RWPE2 (cell line): ENCODE measurements around the gene FAM81B.

Experiments
- ATAC-seq: fragments of 200-7000 bp; cut with Tn5 transposase; 3 replicates; pipeline ENCODE4 v1.9.1; 2021; ENCODE audit warnings: low read depth
- DNase-seq: peaks from one replicate; pipeline ENCODE4 v3.0.0-alpha.2; 2020; ENCODE audit warnings: low spot score
- H3K27ac ChIP-seq: fragments of 450-650 bp; 2 replicates; pipeline ENCODE4 v1.5.1; 2017; ENCODE audit warnings: mild to moderate bottlenecking; ENCODE audit not compliant: poor library complexity, severe bottlenecking
- H3K27me3 ChIP-seq: fragments of 250-450 bp; sonication (Bioruptor Pico); 2 replicates; pipeline ENCODE4 v1.5.1; 2021; ENCODE audit warnings: mild to moderate bottlenecking, moderate library complexity; ENCODE audit not compliant: insufficient read depth, poor library complexity, severe bottlenecking
- H3K36me3 ChIP-seq: fragments of 250-450 bp; sonication (Bioruptor Pico); 2 replicates; pipeline ENCODE4 v1.5.1; 2020; ENCODE audit warnings: low read depth, mild to moderate bottlenecking, moderate library complexity
- H3K4me1 ChIP-seq: fragments of 250-450 bp; sonication (Bioruptor Pico); 2 replicates; pipeline ENCODE4 v1.5.1; 2021; ENCODE audit warnings: mild to moderate bottlenecking, moderate library complexity; ENCODE audit not compliant: insufficient read depth, poor library complexity, severe bottlenecking
- H3K4me3 ChIP-seq: fragments of 250-450 bp; sonication (Bioruptor Pico); 2 replicates; pipeline ENCODE4 v1.5.1; 2021; ENCODE audit warnings: mild to moderate bottlenecking, moderate library complexity; ENCODE audit not compliant: severe bottlenecking
- H3K9me3 ChIP-seq: fragments of 250-450 bp; sonication (Bioruptor Pico); 2 replicates; pipeline ENCODE4 v1.5.1; 2021; ENCODE audit warnings: mild to moderate bottlenecking, moderate library complexity; ENCODE audit not compliant: severe bottlenecking
- TF ChIP-seq, protein P1 (sequence below): fragments of 450-650 bp; IDR thresholded peaks from one replicate; pipeline ENCODE4 v1.5.1; 2017; ENCODE audit warnings: mild to moderate bottlenecking, moderate library complexity; ENCODE audit not compliant: poor library complexity, severe bottlenecking

The FAM81B gene

GRCh38 chr5:95374061-95374460, 17.1 kb upstream of the FAM81B start:
- Histone ChIP-seq H3K36me3 (no peaks in the 10 kb centered on the region), H3K4me1 (no peaks in the 10 kb centered on the region), H3K27me3 (peaks cover 4% of the 10 kb centered on the region), H3K4me3 (no peak overlapping the region), H3K27ac (no peak overlapping the region), H3K9me3 (no peaks in the 10 kb centered on the region)
- TF ChIP-seq, protein P1, sequence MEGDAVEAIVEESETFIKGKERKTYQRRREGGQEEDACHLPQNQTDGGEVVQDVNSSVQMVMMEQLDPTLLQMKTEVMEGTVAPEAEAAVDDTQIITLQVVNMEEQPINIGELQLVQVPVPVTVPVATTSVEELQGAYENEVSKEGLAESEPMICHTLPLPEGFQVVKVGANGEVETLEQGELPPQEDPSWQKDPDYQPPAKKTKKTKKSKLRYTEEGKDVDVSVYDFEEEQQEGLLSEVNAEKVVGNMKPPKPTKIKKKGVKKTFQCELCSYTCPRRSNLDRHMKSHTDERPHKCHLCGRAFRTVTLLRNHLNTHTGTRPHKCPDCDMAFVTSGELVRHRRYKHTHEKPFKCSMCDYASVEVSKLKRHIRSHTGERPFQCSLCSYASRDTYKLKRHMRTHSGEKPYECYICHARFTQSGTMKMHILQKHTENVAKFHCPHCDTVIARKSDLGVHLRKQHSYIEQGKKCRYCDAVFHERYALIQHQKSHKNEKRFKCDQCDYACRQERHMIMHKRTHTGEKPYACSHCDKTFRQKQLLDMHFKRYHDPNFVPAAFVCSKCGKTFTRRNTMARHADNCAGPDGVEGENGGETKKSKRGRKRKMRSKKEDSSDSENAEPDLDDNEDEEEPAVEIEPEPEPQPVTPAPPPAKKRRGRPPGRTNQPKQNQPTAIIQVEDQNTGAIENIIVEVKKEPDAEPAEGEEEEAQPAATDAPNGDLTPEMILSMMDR = no peak
- no peak for ATAC-seq
- no peak for DNase-seq

- H3K27ac ChIP-seq = no peak overlapping the region
- H3K36me3 ChIP-seq = no peaks in the 10 kb centered on the region
- TF ChIP-seq, protein P1 = no peak
- DNase-seq (no peak), ATAC-seq (no peak)
- no peaks in the 10 kb centered on the region for H3K4me1 ChIP-seq
- no peak overlapping the region for H3K4me3 ChIP-seq
- no peaks in the 10 kb centered on the region for H3K9me3 ChIP-seq
- peaks cover 4% of the 10 kb centered on the region for H3K27me3 ChIP-seq
Observed at GRCh38 chr5:95375591-95375990, 15.6 kb upstream of the FAM81B start.

DNA sequence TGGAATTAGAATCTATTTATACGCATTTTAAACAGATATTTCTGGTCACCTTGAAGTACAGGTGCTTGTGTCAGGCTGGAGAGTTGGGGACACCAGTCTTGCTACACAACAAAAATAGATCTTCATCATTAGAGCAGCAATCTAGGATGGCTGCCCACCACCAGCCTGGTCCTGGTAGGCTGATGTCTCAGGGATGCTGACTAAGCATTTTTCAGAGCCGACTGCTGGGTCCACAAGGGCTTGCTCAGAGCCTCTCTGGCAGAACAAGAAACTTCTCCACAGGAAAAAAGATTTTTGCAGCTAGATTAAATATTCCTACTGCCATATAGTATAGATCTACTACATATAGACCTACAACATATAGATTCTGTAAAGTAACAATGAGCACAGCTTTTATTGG, 12.0 kb upstream of the FAM81B start:
- H3K27me3 ChIP-seq = peaks cover 4% of the 10 kb centered on the region
- TF ChIP-seq, protein P1 = no peak
- H3K36me3 ChIP-seq = no peaks in the 10 kb centered on the region
- DNase-seq (no peak), ATAC-seq (no peak)
- no peak overlapping the region for H3K27ac ChIP-seq
- no peaks in the 10 kb centered on the region for H3K9me3 ChIP-seq
- no peaks in the 10 kb centered on the region for H3K4me1 ChIP-seq
- H3K4me3 ChIP-seq = no peak overlapping the region

GRCh38 chr5:95380103-95380628, 11.0 kb upstream of the FAM81B start:
- Histone ChIP-seq H3K27ac (no peak overlapping the region), H3K27me3 (peaks cover 4% of the 10 kb centered on the region), H3K4me1 (no peaks in the 10 kb centered on the region), H3K9me3 (no peaks in the 10 kb centered on the region), H3K36me3 (no peaks in the 10 kb centered on the region), H3K4me3 (no peak overlapping the region)
- DNase-seq (no peak), ATAC-seq (no peak)
- TF ChIP-seq, protein P1 = no peak

GRCh38 chr5:95382801-95383200, 8.4 kb upstream of the FAM81B start:
- TF ChIP-seq, protein P1 = no peak
- H3K9me3 ChIP-seq = peaks cover 2% of the 10 kb centered on the region
- no peak overlapping the region for H3K4me3 ChIP-seq
- H3K4me1 ChIP-seq = no peaks in the 10 kb centered on the region
- no peak overlapping the region for H3K27ac ChIP-seq
- H3K36me3 ChIP-seq = no peaks in the 10 kb centered on the region
- H3K27me3 ChIP-seq = no peaks in the 10 kb centered on the region
- DNase-seq (no peak), ATAC-seq (no peak)
